ENCODE data around the gene SCFD2. TPM values are rescaled to one million over a fixed set of nuclear protein-coding genes. Genes with fewer than 3 reads are reported as not detected.

The SCFD2 gene
- total and polyA plus RNA-seq, 2 of the 8 experiments (the other 6 are each of a cell fraction or from before 2014, with no cell fraction given) = 6.2 to 10.2 TPM

DNA sequence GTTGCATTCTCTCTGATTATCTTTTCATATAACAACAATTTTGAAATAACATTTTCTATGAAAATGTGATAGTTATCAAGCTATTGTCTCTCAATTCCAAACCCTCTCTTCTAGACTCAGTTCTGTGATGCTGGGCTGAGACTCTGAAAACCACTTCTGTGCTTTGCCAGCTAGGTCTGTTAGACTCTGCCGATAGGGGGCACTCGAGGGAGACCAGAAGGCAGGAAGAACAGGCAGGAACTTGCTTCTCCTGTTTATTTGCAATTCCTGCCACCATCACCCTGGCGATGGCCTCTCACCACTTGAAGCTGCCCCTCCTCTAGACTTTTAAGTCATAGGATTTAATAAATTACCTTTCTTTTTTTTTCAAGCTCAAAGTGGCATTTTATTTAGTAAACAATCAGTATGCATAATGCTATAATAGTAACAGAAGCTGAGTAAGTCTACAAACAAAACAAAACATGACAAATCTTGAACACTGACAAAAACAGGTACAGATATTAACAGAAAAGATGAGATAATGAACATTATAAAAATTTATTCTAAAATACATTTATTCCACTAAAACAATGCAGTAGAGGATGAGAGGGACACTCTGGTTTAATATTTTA lies 454.1 kb downstream of the SCFD2 start:
- no peaks in the 10 kb centered on the region for H3K27me3 ChIP-seq (replicated peaks in 1 of 4; ENCODE audit: control insufficient read depth in 3 of 4, extremely low read depth in 1 of 4, insufficient read depth in 3 of 4, low read length in 3 of 4)
- no peaks in the 10 kb centered on the region for H3K36me3 ChIP-seq (ENCODE audit: control insufficient read depth in 2 of 4, insufficient read depth in 4 of 4, low read length in 3 of 4)
- no peak overlapping the region for H3K56ac ChIP-seq (replicated peaks; ENCODE audit: insufficient read length, low read depth, low read length)
- H3K23me2 ChIP-seq (ENCODE audit: low read depth, low read length) = no peaks in the 10 kb centered on the region
- no peak overlapping the region for H3K4me2 ChIP-seq (ENCODE audit: insufficient read depth in 1 of 2, low read depth in 2 of 2, low read length in 2 of 2)
- no peak overlapping the region for H2BK20ac ChIP-seq (ENCODE audit: low read length)
- no peaks in the 10 kb centered on the region for H3K79me1 ChIP-seq (ENCODE audit: low read depth, low read length)
- peak; percentile 59 to 95 for DNase-seq (ENCODE audit: low read depth in 1 of 2, low spot score in 2 of 2)
- H3K4ac ChIP-seq (replicated peaks; ENCODE audit: insufficient read length, low read depth, low read length) = no peak overlapping the region
- no peak overlapping the region for H4K91ac ChIP-seq (replicated peaks; ENCODE audit: insufficient read length, low read length)
- H3K14ac ChIP-seq (ENCODE audit: insufficient read length) = no peak overlapping the region
- H2BK15ac ChIP-seq (ENCODE audit: low read length) = no peak overlapping the region
- CTCF ChIA-PET (ENCODE audit: partially characterized antibody) = interaction anchor here (0.7 to 3.1 kb wide), 36 partner anchors 9 to 367 kb away, joined by 3 to 11 read pairs (median 4); no protein-coding TSS in a partner anchor
- H2BK5ac ChIP-seq (ENCODE audit: low read depth, low read length) = no peak overlapping the region
- H2AK5ac ChIP-seq (ENCODE audit: low read depth, low read length) = no peak overlapping the region
- H2BK120ac ChIP-seq (replicated peaks; ENCODE audit: low read depth, low read length) = no peak overlapping the region
- no peaks in the 10 kb centered on the region for H3K79me2 ChIP-seq (ENCODE audit: control insufficient read depth in 1 of 2, insufficient read depth in 2 of 2, low read length in 2 of 2)
- H4K5ac ChIP-seq (ENCODE audit: insufficient read length, low read depth, low read length) = no peak overlapping the region
- peak; percentile 83 for FAIRE-seq
- no peak overlapping the region for H3K23ac ChIP-seq (ENCODE audit: insufficient read length)
- H3K4me1 ChIP-seq (replicated peaks in 1 of 4; ENCODE audit: control insufficient read depth in 3 of 4, insufficient read depth in 4 of 4, low read length in 3 of 4) = peaks cover 0 to 3% (median 0%) of the 10 kb centered on the region in 4 experiments; a peak in 2 of 7 replicates
- no peak overlapping the region for H3K18ac ChIP-seq (ENCODE audit: extremely low read depth, low read length)
- H4K20me1 ChIP-seq (replicated peaks in 1 of 2; ENCODE audit: control insufficient read depth in 1 of 2, insufficient read depth in 2 of 2, low read length in 2 of 2) = no peaks in the 10 kb centered on the region
- WGBS, 2 experiments (ENCODE audit: extremely low coverage in 1 of 2, insufficient coverage in 1 of 2, insufficient read length in 1 of 2, insufficient replicate concordance in 2 of 2, low coverage in 1 of 2, low lambda C conversion rate in 2 of 2, missing lambda C conversion rate in 1 of 2) = 17% methylated on average over 3 of the region's 3 CpGs; no CpG with 5 or more reads in 1 of the 2 experiments
- no peak overlapping the region for H3K4me3 ChIP-seq (ENCODE audit: extremely low read depth in 1 of 4, insufficient read depth in 2 of 4, low read depth in 3 of 4, low read length in 4 of 4)
- no peak overlapping the region for H3K9ac ChIP-seq (replicated peaks in 1 of 4; ENCODE audit: extremely low read depth in 1 of 4, low read depth in 3 of 4, low read length in 3 of 4)
- no peak overlapping the region for H2AFZ ChIP-seq (ENCODE audit: low read length)
- no peak overlapping the region for H4K8ac ChIP-seq (ENCODE audit: extremely low read depth, insufficient read depth, low read length)
- H3K9me3 ChIP-seq (ENCODE audit: insufficient read depth in 2 of 2, low read depth in 1 of 2, low read length in 1 of 2) = no peaks in the 10 kb centered on the region
- H2BK12ac ChIP-seq (ENCODE audit: low read depth, low read length) = no peak overlapping the region
- POLR2A ChIA-PET (ENCODE audit: partially characterized antibody) = no interaction called here
- H3K27ac ChIP-seq (ENCODE audit: low read depth, low read length) = no peak overlapping the region
- peak; percentile 71 to 80 for TF ChIP-seq RAD21 (IDR thresholded peaks at IDR 0.05 in 1 of 2, conservative IDR thresholded peaks at IDR 0.05 in 1 of 2; ENCODE audit: low read depth in 2 of 2, low read length in 2 of 2)

Measured in H1 (cell line).